ENCODE results near the gene TFDP1. TPM values are rescaled to one million over a fixed set of nuclear protein-coding genes. Genes with fewer than 3 reads are reported as not detected.

Gene TFDP1
- total RNA-seq, 2 donors from 2014 or later: 74.8 to 76.1 TPM

DNA sequence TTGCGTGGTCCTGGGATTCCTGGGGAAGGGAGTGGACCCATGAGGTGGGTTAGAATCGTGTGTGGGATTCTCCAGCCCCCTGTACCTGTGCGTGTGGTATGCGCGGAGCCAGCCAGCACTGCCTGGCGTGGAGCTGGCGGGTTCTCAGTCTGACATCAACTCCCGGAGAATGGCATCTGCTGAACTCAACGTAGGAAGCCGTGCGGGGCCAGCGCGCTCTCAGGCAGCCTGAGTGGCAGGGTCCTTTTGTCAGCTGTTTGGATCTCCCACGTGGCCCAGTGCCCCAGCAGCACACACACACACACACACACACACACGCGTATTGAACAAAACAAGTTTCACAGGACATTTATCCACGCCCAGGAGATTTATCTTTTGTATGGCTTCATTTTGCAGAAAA, 45.3 kb downstream of the TFDP1 start:
- Mint-ChIP-seq H3K36me3 (ENCODE audit: low read depth) (peaks cover 81% of the 10 kb centered on the region), H3K4me3 (no peak overlapping the region), H3K27ac (peak overlapping the region; percentile 56), H3K4me1 (no peaks in the 10 kb centered on the region), H3K27me3 (ENCODE audit: insufficient read depth) (no peaks in the 10 kb centered on the region), H3K9me3 (peaks cover 8% of the 10 kb centered on the region)
- Histone ChIP-seq H3K9me3 (ENCODE audit: control insufficient read depth, low read length) (no peaks in the 10 kb centered on the region), H3K36me3 (ENCODE audit: control insufficient read depth, insufficient read depth, low read length) (peaks cover 59% of the 10 kb centered on the region), H3K9ac (ENCODE audit: extremely low read depth, low read length, poor library complexity, severe bottlenecking) (no peak overlapping the region), H3K4me3 (ENCODE audit: low read length) (no peak overlapping the region), H3K27ac (ENCODE audit: low read depth, low read length) (no peak overlapping the region), H3K27me3 (ENCODE audit: control insufficient read depth, insufficient read depth, low read length, poor library complexity, severe bottlenecking) (no peaks in the 10 kb centered on the region), H3K4me1 (ENCODE audit: control insufficient read depth, insufficient read depth, low read length) (no peaks in the 10 kb centered on the region)
- no peak for DNase-seq
- WGBS, 2 experiments (ENCODE audit: insufficient coverage in 1 of 2, insufficient read length in 1 of 2): 92 to 97% methylated on average over 10 to 17 of the region's 17 CpGs
- TF ChIP-seq, protein P1, sequence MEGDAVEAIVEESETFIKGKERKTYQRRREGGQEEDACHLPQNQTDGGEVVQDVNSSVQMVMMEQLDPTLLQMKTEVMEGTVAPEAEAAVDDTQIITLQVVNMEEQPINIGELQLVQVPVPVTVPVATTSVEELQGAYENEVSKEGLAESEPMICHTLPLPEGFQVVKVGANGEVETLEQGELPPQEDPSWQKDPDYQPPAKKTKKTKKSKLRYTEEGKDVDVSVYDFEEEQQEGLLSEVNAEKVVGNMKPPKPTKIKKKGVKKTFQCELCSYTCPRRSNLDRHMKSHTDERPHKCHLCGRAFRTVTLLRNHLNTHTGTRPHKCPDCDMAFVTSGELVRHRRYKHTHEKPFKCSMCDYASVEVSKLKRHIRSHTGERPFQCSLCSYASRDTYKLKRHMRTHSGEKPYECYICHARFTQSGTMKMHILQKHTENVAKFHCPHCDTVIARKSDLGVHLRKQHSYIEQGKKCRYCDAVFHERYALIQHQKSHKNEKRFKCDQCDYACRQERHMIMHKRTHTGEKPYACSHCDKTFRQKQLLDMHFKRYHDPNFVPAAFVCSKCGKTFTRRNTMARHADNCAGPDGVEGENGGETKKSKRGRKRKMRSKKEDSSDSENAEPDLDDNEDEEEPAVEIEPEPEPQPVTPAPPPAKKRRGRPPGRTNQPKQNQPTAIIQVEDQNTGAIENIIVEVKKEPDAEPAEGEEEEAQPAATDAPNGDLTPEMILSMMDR (conservative IDR thresholded peaks at IDR 0.05): no peak

GRCh38 chr13:113630296-113630695, 45.7 kb downstream of the TFDP1 start:
- no peak overlapping the region for H3K9ac ChIP-seq (ENCODE audit: extremely low read depth, low read length, poor library complexity, severe bottlenecking)
- peaks cover 6% of the 10 kb centered on the region for H3K9me3 Mint-ChIP-seq
- H3K4me3 Mint-ChIP-seq: no peak overlapping the region
- no peak overlapping the region for H3K4me3 ChIP-seq (ENCODE audit: low read length)
- peak overlapping the region; percentile 30 for H3K27ac Mint-ChIP-seq
- TF ChIP-seq, protein P1 (conservative IDR thresholded peaks at IDR 0.05): no peak
- DNase-seq: no peak
- no peaks in the 10 kb centered on the region for H3K4me1 Mint-ChIP-seq
- no peaks in the 10 kb centered on the region for H3K4me1 ChIP-seq (ENCODE audit: control insufficient read depth, insufficient read depth, low read length)
- H3K36me3 ChIP-seq (ENCODE audit: control insufficient read depth, insufficient read depth, low read length): peaks cover 63% of the 10 kb centered on the region
- peaks cover 80% of the 10 kb centered on the region for H3K36me3 Mint-ChIP-seq (ENCODE audit: low read depth)
- H3K27me3 ChIP-seq (ENCODE audit: control insufficient read depth, insufficient read depth, low read length, poor library complexity, severe bottlenecking): no peaks in the 10 kb centered on the region
- 93 to 95% methylated on average over 9 to 11 of the region's 11 CpGs for WGBS, 2 experiments (ENCODE audit: insufficient coverage in 1 of 2, insufficient read length in 1 of 2)
- H3K9me3 ChIP-seq (ENCODE audit: control insufficient read depth, low read length): no peaks in the 10 kb centered on the region
- no peak overlapping the region for H3K27ac ChIP-seq (ENCODE audit: low read depth, low read length)
- H3K27me3 Mint-ChIP-seq (ENCODE audit: insufficient read depth): no peaks in the 10 kb centered on the region

GRCh38 chr13:113630804-113631203, 46.3 kb downstream of the TFDP1 start:
- TF ChIP-seq, protein P1 (conservative IDR thresholded peaks at IDR 0.05): no peak
- H3K4me1 Mint-ChIP-seq: no peaks in the 10 kb centered on the region
- peaks cover 2% of the 10 kb centered on the region for H3K9me3 Mint-ChIP-seq
- Histone ChIP-seq H3K36me3 (ENCODE audit: control insufficient read depth, insufficient read depth, low read length) (peaks cover 68% of the 10 kb centered on the region), H3K4me1 (ENCODE audit: control insufficient read depth, insufficient read depth, low read length) (no peaks in the 10 kb centered on the region), H3K9me3 (ENCODE audit: control insufficient read depth, low read length) (no peaks in the 10 kb centered on the region), H3K27me3 (ENCODE audit: control insufficient read depth, insufficient read depth, low read length, poor library complexity, severe bottlenecking) (no peaks in the 10 kb centered on the region), H3K9ac (ENCODE audit: extremely low read depth, low read length, poor library complexity, severe bottlenecking) (no peak overlapping the region), H3K4me3 (ENCODE audit: low read length) (no peak overlapping the region), H3K27ac (ENCODE audit: low read depth, low read length) (peak overlapping the region; percentile 60)
- H3K4me3 Mint-ChIP-seq: no peak overlapping the region
- H3K27me3 Mint-ChIP-seq (ENCODE audit: insufficient read depth): no peaks in the 10 kb centered on the region
- no peak for DNase-seq
- H3K27ac Mint-ChIP-seq: no peak overlapping the region
- WGBS, 2 experiments (ENCODE audit: insufficient coverage in 1 of 2, insufficient read length in 1 of 2): 82 to 100% methylated on average over 3 to 6 of the region's 6 CpGs
- H3K36me3 Mint-ChIP-seq (ENCODE audit: low read depth): peaks cover 77% of the 10 kb centered on the region
